ENCODE results near the gene SPSB1. TPM values are rescaled to one million over a fixed set of nuclear protein-coding genes. Genes with fewer than 3 reads are reported as not detected.

Gene SPSB1
- total RNA-seq, 1 experiment from 2014 or later, result 2.9 TPM

DNA sequence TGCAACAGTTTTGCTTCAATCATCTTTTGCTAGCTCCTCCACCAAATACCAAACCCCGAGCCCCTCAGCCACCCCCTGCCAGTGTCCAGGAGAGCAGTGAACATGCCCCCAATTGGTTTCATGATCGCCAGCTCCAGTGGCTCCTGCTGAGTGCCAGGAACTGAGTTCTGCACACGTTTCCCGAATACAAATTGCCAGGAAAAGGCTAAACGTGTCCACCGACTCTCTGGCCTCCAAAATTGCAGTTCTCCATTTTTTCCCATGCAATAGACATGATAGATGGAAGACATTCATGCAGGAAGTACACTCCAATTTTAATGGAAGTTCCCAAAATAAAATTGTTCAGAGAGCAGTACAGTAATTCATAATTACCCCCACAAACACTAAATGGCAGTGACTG is 101.3 kb downstream of the SPSB1 start:
- H3K23me2 ChIP-seq (ENCODE audit: insufficient read length, low read depth, low read length, poor library complexity, severe bottlenecking), result no peaks in the 10 kb centered on the region
- no peak overlapping the region for H4K8ac ChIP-seq (replicated peaks; ENCODE audit: insufficient read length, low read depth, low read length)
- no peak overlapping the region for H3K14ac ChIP-seq (ENCODE audit: insufficient read depth, low read length)
- Mint-ChIP-seq H3K4me1 (peaks cover 4 to 7% of the 10 kb centered on the region in 2 experiments), H3K4me3 (no peak overlapping the region), H3K27ac (no peak overlapping the region), H3K36me3 (ENCODE audit: insufficient read depth in 1 of 3, low read depth in 3 of 3) (peaks cover 0 to 3% (median 2%) of the 10 kb centered on the region in 3 experiments; a peak in 4 of 7 replicates), H3K9me3 (peaks cover 4 to 8% of the 10 kb centered on the region in 2 experiments; a peak in 4 of 5 replicates), H3K27me3 (ENCODE audit: low read depth) (peaks cover 15% of the 10 kb centered on the region)
- no peak overlapping the region for H3T11ph ChIP-seq (ENCODE audit: low read length)
- H2BK20ac ChIP-seq (ENCODE audit: low read depth, low read length, poor library complexity, severe bottlenecking), result no peak overlapping the region
- H3K4me1 ChIP-seq (ENCODE audit: insufficient read depth, low read length), result no peaks in the 10 kb centered on the region
- no peak overlapping the region for H4K5ac ChIP-seq (ENCODE audit: insufficient read length, low read depth, low read length)
- H2BK120ac ChIP-seq (ENCODE audit: low read depth, low read length, poor library complexity, severe bottlenecking), result no peak overlapping the region
- no peaks in the 10 kb centered on the region for H4K20me1 ChIP-seq (ENCODE audit: control insufficient read depth, insufficient read depth, insufficient read length)
- TF ChIP-seq, protein P1, sequence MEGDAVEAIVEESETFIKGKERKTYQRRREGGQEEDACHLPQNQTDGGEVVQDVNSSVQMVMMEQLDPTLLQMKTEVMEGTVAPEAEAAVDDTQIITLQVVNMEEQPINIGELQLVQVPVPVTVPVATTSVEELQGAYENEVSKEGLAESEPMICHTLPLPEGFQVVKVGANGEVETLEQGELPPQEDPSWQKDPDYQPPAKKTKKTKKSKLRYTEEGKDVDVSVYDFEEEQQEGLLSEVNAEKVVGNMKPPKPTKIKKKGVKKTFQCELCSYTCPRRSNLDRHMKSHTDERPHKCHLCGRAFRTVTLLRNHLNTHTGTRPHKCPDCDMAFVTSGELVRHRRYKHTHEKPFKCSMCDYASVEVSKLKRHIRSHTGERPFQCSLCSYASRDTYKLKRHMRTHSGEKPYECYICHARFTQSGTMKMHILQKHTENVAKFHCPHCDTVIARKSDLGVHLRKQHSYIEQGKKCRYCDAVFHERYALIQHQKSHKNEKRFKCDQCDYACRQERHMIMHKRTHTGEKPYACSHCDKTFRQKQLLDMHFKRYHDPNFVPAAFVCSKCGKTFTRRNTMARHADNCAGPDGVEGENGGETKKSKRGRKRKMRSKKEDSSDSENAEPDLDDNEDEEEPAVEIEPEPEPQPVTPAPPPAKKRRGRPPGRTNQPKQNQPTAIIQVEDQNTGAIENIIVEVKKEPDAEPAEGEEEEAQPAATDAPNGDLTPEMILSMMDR (conservative IDR thresholded peaks at IDR 0.05), result no peak
- no peak overlapping the region for H3K18ac ChIP-seq (ENCODE audit: insufficient read length, low read depth, low read length)
- H3K79me2 ChIP-seq (ENCODE audit: insufficient read depth, low read length), result no peaks in the 10 kb centered on the region
- no peak overlapping the region for H2BK12ac ChIP-seq (ENCODE audit: insufficient read length, low read depth, low read length)
- no peak overlapping the region for H2BK15ac ChIP-seq (ENCODE audit: low read depth, low read length)
- H3K79me1 ChIP-seq (ENCODE audit: insufficient read depth, low read depth, low read length, poor library complexity, severe bottlenecking), result no peaks in the 10 kb centered on the region
- no peak overlapping the region for H3K4me2 ChIP-seq (ENCODE audit: insufficient read depth, insufficient read length, low read length)
- H2BK5ac ChIP-seq (ENCODE audit: insufficient read length, low read length), result no peak overlapping the region
- no peak overlapping the region for H2AFZ ChIP-seq (ENCODE audit: low read length)
- no peak overlapping the region for H3K23ac ChIP-seq (ENCODE audit: insufficient read length, low read depth, low read length)
- H3K9me3 ChIP-seq (ENCODE audit: control insufficient read depth, low read depth, low read length), result no peaks in the 10 kb centered on the region
- no peak overlapping the region for H3K56ac ChIP-seq (ENCODE audit: insufficient read length, low read depth, low read length)
- DNase-seq, result no peak
- no peak overlapping the region for H2AK5ac ChIP-seq (ENCODE audit: insufficient read length, low read length)
- H3K9ac ChIP-seq (ENCODE audit: extremely low read depth, insufficient read length, low read length), result no peak overlapping the region
- H3K27ac ChIP-seq (ENCODE audit: insufficient read length, low read depth, low read length), result no peak overlapping the region
- H3K4ac ChIP-seq (ENCODE audit: low read depth, low read length), result no peak overlapping the region
- no CpG with 5 or more reads among the region's 6 CpGs for WGBS (ENCODE audit: extremely low coverage, insufficient read length, low lambda C conversion rate)
- no peaks in the 10 kb centered on the region for H3K27me3 ChIP-seq (ENCODE audit: insufficient read depth, low read length)
- no peak overlapping the region for H4K91ac ChIP-seq (ENCODE audit: insufficient read length, low read depth, low read length)

All from H9 (cell line).